IPS-11a (cell line): Measurements from ENCODE around the gene SOAT2.
"Not testable (repeated sequence)": the region's sequence is repeated elsewhere in the genome, so short reads cannot be mapped to it uniquely, and the experiment has no call there.

Experiments
- H3K4me3 ChIP-seq: one replicate; pipeline ENCODE4 v1.5.1; 2013; ENCODE audit warnings: low read depth, low read length, control low read depth

The SOAT2 gene

DNA sequence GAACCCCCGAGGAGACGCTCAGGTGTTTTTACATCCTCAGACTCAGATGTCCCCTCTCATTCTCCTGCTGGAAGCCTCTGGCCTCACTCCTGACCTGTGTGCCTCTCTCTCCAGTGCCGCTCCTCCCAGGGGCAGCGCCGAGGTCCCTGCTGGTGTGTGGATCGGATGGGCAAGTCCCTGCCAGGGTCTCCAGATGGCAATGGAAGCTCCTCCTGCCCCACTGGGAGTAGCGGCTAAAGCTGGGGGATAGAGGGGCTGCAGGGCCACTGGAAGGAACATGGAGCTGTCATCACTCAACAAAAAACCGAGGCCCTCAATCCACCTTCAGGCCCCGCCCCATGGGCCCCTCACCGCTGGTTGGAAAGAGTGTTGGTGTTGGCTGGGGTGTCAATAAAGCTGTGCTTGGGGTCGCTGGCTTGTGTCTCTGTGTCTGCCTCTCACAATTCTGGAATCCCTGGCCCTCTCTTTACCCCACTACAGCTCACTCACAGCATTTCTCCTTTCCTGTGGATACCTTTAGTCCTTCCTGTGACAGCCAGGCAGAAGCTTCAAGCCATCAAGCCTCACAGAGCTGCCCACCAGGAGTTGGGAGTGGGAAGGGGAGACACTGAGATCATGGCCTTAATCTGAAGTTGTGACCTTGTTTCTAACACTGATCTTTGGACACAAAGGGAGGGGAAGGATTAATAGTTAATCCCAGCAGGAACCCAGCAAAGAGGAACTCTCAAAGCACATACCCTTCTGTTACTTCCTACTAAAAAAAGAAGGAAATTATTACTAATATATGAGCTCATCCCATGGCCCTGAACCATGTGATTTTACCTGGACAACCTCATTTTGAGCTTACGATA, 1.1 kb upstream of the SOAT2 start:
- H3K4me3 ChIP-seq: no peak overlapping the region

DNA sequence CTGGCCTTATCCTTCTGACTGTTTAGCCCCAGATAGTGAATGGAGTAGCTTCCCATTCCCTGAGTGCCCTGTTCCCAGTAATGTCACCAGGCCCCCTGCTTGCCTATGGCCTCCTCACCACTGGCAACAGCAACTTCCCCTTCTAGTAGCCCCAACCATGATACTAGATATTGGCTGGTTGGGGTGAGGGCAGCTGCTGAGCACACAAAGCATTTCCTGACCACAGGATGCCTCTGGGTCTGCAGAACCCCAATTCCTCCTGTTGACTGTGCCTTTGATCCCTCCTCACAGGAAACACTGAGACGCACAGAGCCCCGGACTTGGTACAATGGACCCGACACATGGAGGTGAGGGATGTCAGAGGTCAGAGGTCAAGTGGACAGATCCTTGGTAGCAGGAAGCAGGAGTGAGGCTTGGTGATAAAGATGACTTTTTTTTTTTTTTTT, 597 bp downstream of the SOAT2 start:
- no peak overlapping the region for H3K4me3 ChIP-seq

- no peak overlapping the region for H3K4me3 ChIP-seq
Measured at GRCh38 chr12:53105256-53105655, 2.0 kb downstream of the SOAT2 start.

DNA sequence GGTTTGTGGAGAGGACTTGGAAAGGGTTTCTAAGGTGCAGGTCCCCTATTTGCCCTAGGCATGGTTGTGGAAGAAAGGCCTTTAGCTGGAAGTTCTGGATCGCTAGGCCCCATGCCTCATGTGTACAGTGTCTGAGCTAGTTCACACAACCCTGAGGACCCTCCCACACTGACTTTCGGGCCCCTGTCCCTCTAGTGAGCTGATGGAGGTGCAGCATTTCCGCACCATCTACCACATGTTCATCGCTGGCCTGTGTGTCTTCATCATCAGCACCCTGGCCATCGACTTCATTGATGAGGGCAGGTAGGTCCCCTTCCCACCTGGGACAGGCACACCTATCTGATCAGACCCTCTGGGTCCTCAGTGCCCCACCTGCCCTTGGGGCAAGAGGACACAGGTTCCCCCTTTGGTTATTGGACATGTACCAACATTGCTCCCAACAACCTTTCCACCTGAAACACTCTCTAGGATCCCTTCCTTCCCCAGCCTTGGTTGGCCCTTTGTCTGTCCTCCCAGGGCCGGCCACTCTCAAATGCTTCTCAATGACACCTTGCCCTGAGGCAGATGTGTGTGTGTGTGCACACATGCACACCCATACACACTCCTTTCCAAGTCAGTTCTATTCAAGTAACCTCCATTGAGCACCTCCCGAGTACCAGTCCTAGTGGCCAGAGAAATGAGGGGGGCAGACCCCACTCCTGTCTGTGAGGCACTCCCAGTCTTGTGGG, 2.6 kb downstream of the SOAT2 start:
- no peak overlapping the region for H3K4me3 ChIP-seq

GRCh38 chr12:53107122-53107521, 3.8 kb downstream of the SOAT2 start:
- no peak overlapping the region for H3K4me3 ChIP-seq

GRCh38 chr12:53112431-53112830, 9.1 kb downstream of the SOAT2 start:
- not testable (repeated sequence) for H3K4me3 ChIP-seq

DNA sequence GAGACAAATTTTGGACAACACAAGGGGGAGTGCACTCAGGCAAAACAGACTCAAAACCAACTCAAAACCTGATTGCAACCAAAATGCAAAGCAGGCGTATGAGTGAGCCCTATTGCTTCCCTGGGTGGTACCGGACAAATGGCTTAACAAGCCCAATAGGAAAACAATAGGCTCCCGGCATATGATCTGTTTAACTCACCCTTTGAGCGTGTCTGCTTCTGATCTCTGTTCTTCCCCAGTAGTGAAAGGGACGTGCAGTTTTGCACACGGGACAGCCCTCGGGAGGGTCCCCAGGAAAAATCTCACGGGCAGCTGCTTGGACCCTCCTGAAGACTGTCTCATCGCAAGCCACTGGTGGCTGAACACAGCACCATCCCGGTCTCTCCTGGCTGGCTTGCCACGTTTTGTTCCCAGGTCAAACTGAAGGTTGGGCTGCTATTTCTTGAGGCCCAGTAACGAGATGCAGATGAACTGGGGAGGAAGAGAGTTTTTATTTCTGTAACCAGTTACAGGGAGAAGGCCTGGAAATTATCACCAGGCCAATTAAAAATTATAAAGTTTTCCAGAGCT, 9.9 kb downstream of the SOAT2 start:
- H3K4me3 ChIP-seq: no peak overlapping the region

GRCh38 chr12:53113951-53114350, 10.7 kb downstream of the SOAT2 start:
- no peak overlapping the region for H3K4me3 ChIP-seq

GRCh38 chr12:53115112-53115890, 12.0 kb downstream of the SOAT2 start:
- H3K4me3 ChIP-seq: no peak overlapping the region

DNA sequence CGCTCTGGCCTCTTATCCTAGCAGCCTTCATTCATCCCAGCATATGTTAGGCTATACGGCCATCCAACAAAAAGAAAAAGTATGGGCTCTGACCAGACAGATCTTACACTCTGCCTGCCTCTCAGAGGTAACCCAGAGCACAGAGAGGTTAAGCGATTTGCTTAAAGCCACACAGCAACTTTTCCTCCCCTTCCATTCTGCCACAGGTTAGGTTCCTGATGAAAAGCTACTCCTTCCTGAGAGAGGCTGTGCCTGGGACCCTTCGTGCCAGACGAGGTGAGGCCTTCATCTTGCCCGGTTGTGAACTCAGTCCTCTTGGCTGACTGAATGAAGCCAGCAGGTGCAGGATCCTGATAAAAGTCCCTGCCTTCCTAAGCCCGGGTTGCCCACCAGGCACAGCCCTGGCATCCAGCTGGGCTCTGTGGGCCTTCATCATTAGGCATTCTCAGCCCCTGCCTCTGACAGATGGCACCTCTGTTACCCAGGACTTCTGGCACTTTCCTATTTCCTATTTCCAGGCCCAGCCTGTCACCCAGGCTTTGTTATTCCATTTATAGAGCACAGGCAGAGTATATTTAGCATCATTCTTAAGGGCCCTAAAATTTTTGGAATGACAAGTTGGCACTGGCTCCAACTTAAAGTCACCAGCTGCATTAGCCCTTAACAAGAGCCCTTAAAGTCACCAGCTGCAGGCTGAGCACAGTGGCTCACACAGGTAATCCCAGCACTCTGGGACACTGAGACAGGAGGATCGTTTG, 12.8 kb downstream of the SOAT2 start:
- no peak overlapping the region for H3K4me3 ChIP-seq

DNA sequence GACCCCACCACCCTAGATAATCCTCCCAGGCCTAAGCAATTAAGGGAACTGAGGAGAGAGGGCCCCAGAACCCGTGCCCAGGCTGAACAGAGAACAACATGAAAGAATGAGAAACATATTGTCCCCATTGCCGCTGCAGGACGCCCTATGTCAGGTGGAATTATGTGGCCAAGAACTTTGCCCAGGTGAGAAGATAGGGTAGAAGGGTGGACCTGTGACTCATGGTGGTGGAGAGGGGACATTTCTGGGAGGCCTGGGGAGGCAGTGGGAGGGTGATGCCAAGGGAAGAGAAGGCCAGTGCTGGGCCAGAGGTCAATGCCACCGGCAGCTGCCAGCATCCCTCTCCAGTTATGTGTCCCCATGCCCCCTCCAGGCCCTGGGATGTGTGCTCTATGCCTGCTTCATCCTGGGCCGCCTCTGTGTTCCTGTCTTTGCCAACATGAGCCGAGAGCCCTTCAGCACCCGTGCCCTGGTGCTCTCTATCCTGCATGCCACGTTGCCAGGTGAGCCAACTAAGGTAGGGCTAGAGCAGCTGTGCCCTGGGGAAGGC, 15.5 kb downstream of the SOAT2 start:
- no peak overlapping the region for H3K4me3 ChIP-seq

DNA sequence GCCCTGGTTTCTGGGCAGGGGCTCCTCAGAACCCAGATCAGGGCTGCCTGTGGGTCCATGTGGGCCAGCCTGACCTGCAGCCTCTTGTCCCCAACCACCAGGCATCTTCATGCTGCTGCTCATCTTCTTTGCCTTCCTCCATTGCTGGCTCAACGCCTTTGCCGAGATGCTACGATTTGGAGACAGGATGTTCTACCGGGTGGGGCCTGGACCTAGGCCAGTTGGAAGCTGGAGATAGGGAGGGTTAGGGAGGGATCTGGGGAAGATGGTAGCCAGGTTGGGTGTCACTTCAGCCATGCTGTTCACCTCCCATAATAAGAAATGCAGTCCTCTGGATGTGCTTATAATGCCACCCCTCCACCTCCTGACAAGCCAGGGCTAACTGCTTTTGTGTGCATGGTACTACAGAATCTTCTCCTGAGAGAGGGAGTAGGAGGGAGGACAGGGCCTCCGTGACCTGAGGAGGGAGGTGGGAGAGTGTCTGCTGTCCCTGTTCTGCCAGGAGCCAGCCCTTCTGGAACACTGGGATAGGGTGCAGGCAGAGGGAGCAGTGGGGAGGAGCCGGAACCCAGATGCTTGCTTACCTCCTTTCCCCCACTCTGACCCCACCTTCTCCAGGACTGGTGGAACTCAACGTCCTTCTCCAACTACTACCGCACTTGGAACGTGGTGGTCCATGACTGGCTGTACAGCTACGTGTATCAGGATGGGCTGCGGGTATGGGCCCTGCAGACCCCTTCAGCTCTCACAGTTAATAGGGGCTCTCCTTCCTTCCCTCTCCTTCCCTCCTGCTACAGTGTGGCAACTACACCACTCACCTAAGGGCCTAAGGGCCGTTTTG, 17.6 kb downstream of the SOAT2 start:
- H3K4me3 ChIP-seq: no peak overlapping the region

GRCh38 chr12:53122961-53123468, 19.7 kb downstream of the SOAT2 start:
- H3K4me3 ChIP-seq: no peak overlapping the region

DNA sequence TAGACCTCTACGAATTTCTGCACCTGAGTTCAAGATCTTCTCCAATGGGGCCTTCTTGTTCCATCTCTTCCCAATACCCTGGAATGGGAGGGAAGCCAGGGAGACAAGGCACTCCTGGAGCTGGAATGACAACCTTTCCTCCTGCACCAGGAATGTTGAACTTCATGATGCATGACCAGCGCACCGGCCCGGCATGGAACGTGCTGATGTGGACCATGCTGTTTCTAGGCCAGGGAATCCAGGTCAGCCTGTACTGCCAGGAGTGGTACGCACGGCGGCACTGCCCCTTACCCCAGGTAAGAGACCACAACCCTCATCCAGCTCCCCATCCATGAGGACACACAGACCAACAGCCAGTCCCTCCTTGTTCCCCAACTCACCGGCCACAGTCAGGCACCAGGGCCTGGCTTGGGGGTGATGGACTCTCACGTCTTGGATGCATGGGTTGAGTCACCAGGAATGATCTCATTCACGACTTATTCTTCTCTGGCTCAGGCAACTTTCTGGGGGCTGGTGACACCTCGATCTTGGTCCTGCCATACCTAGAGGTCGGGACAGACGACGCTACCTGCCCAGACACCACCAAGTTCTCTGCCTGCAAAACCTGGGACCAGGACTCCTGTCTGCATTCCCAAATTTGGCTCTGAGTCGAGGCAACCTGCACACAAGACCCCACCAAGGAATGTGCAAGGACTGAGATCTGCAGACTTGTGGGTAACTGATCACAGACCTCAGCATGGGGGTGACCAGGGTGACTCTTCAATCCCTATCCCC, 20.5 kb downstream of the SOAT2 start:
- H3K4me3 ChIP-seq: no peak overlapping the region

DNA sequence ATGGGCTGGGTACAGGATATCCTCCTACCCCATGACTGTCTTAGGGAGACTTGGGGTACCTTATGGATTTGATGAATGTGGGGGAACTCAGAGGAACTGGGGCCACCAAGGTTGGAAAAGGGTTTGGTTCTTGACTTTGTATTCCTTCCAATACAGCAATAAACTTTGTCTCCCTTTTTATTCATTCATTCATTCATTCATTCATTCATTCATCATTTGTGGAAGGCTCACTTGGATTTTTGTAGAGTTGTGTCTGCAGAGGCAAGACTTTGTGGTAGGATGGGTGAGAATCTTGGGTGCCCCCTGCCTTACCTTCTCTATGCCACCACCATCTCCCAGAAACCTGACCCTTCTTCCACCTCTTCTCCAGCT, 21.1 kb downstream of the SOAT2 start:
- H3K4me3 ChIP-seq: no peak overlapping the region

GRCh38 chr12:53127169-53127568, 23.9 kb downstream of the SOAT2 start:
- H3K4me3 ChIP-seq: no peak overlapping the region

GRCh38 chr12:53128780-53129569, 25.7 kb downstream of the SOAT2 start:
- H3K4me3 ChIP-seq: no peak overlapping the region

- no peak overlapping the region for H3K4me3 ChIP-seq
Measured at GRCh38 chr12:53131844-53132243, 28.6 kb downstream of the SOAT2 start.
